SIG-M5 (cell line): Measurements from ENCODE around the gene SCT.

Experiments used
- DNase-seq: peaks from one replicate; lab custom pipeline; 2025; lab: John Stamatoyannopoulos, UW

SCT gene

DNA sequence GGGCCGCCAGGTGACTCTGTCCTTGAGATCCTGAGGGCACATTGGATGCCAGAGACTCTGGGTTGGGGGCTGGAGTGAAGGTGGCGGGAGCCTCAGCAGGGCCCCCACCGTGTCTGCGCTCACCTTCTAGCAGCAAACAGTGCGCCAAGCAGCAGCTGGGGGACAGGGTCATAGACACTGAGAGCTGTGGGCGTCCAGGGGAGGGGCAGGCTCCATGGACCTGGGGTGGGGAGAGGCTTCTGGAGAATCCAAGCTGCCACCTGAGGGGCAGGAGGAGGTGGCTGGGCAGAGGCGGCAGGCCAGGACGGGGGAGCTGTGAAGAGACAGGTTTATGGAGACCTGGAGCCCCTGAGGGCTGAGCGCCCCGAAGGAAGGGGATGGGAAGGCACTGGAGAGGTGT, 42.7 kb downstream of the SCT start:
- DNase-seq: no peak

DNA sequence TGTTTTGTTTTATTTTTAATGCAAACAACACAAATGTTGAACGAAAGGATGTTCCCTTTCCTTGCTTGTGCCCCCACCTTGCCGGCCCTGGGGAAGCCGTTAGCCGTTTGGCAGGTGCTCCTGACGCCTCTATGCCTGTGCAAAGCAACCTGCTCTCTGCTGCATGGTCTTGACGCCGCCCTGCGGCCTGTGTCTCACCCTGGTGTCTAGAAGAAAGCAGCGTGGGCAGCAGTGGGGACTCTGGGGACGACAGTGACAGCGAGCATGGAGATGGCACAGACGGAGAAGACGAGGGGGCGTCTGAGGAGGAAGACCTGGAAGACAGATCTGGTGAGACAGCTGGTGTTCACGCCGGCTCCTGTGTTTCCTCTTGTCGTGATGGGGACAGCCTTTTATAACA, 45.2 kb downstream of the SCT start:
- no peak for DNase-seq

DNA sequence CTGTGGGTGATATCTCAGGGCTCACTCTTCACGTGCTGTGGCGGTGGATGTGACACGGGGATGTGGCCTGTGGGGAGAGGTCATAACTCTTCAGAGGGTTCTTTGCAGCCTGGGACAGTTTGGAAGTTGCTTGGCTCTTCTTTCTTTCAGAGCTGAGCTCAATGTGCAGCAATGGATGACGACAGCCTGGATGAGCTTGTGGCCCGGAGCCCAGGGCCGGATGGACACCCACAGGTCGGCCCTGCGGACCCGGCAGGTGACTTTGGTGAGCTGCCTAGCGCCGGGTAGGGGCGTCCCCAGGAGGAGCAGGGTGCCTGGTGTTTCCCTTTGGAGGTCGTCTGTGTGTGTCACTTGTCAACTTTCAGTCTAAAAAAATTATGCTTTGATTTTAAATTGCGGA, 45.6 kb downstream of the SCT start:
- DNase-seq: no peak

DNA sequence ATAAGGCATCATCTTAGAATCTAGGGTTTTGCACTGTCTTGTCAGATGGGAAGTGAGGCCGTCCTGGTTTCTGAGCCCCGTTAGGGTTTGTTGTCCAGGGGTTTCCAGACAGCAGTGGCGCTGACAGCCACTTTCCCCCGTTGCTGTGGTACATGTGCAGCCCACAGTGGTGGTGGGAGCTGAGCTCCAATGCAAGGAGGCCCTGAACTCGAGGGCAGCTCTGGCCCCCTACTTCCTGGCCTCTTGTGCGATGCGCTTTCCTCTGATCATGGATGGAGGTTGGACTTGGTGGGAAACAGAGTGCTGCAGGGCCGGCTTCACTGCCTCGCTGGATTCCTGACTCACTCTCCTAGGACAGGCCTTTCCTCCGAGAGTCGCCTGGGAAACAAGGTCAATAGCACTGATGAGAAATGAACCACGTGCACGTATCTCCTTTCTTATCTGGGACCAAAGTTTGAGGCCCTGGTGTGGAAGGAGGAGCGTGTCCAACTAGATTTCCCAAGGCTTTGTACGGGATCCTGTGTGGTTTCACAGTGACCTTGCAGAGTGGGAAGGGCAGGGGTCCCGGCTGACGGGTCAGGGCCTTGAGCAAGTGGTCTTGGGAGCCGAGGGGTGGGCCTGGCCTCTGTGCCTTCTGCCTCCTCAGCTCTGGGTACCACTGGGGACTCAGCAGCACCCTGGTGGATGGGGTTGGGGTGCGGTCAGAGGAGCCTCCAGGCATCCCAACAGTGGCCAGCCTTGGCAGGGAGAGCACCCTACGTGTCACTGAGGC, 47.0 kb downstream of the SCT start:
- no peak for DNase-seq

DNA sequence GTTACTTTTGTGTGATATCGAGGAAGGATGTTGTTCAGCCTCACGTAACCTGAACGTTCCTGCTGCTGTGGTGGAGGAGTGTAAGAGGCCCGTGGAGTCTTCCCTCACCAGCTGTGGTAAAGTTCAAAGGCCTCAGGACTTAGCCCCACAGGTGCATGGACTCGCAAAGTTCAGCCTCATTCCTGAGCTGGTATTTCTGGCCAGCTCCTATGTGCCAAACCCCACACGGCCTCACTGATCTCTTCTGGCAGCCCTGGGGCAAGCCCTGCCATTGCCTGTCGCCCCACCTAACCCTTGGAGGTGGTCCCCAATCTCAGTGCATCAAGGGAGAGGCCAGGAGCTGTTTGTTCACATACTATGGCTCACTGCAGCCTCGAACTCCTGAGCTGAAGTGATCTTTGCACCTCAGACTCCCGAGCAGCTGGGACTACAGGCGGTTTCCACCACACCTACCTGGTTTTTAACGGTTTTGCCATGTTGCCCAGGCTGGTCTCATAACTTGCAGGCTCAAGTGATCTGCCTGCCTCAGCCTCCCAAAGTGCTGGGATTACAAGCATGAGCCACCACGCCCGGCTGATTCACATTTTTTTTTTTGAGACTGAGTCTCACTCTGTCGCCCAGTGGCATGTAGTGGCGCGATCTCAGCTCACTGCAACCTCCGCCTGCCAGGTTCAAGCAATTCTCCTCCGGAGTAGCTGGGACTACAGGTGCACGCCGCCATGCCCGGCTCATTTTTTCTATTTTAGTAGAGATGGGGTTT, 48.5 kb downstream of the SCT start:
- no peak for DNase-seq

DNA sequence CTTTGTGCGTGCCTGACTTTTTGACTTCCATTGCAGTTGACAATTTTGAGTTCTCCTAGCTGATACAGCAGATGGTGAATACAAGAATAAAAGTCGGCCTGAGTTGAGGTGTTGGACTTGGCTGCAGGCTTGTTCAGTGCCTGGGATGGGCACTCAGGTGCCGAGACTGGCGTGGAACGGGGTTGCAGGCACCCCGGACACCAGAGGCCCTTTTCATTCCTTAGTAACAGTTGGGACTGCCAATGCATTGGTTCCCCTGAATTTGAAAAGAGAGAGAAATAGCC, 49.4 kb downstream of the SCT start:
- DNase-seq: no peak

DNA sequence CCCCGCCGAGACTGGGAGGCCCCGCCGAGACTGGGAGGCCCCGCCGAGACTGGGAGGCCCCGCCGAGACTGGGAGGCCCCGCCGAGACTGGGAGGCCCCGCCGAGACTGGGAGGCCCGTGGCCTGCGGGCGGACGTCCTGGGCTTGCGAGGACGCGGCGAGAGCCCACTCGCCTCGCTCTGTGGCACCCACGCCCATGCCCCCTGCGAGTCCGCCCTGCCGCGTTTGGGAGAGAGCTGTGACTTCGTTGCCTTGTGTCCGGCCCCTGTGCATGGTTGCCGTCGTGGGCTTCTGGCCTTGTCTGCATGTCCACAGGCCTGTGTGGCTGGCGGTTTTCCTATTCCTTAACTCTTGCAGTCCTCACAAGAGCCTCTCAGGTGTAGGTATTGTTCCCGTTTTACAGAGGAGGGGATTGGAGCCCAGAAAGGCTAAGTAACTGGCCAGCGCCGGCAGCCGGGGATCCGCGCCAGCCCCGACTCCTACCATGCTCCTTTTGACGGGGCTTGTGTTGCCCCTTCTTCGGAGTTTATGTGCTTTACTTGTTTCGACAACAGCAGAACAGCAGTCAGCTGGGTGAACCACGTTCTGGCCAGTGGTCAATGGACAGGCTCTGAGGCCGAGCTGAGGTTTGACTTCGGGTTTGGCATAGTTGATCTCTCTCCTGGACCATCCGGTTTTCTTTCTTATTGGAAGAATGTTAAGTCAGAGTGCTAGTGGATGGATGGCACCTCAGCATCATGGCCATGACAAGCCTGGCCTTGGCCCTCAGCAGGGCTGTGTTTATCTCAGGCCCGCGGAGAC, 50.0 kb downstream of the SCT start:
- no peak for DNase-seq
